ENCODE data around the gene RNF20. TPM values are rescaled to one million over a fixed set of nuclear protein-coding genes. Genes with fewer than 3 reads are reported as not detected.

The RNF20 gene
- total RNA-seq, 1 experiment from 2014 or later: 37.6 TPM

DNA sequence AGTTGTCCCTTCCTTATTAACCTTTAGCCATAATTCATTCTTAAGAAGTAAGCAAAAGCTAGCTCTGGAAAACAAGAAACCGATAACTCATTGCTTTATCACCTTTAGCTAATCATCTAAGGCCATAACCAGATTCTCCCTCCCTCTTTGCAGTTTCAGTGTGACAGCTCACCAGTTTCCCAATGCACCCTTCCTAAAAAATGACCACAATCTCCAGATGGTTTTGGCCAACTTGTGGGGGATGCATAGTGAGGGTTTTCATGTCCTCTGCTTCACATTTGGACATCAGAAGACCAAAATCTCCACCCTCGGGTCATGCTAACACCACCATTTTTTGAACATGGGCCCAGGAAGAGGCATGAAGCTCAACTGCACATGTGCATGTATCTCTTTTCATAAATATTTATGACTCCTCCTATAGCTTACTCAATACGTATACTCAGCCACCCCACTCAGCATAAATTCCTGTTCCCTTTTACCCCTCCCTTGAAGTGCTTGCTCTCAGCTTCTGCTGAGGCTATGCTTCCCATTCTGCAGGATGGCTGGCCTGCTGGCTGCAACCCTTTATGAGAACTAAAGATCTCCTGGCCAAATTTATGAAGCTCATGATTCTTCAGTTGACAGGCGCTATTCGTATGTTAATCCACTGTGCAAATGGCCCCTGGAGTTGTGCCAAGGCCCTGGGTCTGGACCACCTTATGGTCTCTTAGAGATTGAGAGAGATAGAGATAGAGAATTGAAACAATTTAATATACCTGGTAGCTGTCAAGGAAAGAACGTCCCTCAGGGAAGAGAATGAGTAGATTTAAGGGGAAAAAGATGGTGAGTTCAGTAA is 46.3 kb downstream of the RNF20 start (continued):
- TF ChIP-seq YY1 (IDR thresholded peaks at IDR 0.05; ENCODE audit: extremely low read depth, insufficient replicate concordance, low read depth, low read length): no peak
- TF ChIP-seq, protein P1, sequence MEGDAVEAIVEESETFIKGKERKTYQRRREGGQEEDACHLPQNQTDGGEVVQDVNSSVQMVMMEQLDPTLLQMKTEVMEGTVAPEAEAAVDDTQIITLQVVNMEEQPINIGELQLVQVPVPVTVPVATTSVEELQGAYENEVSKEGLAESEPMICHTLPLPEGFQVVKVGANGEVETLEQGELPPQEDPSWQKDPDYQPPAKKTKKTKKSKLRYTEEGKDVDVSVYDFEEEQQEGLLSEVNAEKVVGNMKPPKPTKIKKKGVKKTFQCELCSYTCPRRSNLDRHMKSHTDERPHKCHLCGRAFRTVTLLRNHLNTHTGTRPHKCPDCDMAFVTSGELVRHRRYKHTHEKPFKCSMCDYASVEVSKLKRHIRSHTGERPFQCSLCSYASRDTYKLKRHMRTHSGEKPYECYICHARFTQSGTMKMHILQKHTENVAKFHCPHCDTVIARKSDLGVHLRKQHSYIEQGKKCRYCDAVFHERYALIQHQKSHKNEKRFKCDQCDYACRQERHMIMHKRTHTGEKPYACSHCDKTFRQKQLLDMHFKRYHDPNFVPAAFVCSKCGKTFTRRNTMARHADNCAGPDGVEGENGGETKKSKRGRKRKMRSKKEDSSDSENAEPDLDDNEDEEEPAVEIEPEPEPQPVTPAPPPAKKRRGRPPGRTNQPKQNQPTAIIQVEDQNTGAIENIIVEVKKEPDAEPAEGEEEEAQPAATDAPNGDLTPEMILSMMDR (IDR thresholded peaks at IDR 0.05 in 2 of 3, conservative IDR thresholded peaks at IDR 0.05 in 1 of 3; ENCODE audit: borderline replicate concordance in 1 of 3, insufficient read depth in 1 of 3, low read depth in 2 of 3, low read length in 2 of 3): no peak
- no peak for TF ChIP-seq ZFX (IDR thresholded peaks at IDR 0.05)
- TF ChIP-seq POLR2A (IDR thresholded peaks at IDR 0.05; ENCODE audit: borderline replicate concordance, extremely low read depth, insufficient read depth, insufficient read length): no peak
- TF ChIP-seq EGR1 (IDR thresholded peaks at IDR 0.05; ENCODE audit: low read depth): no peak
- no peak for TF ChIP-seq SP1 (IDR thresholded peaks at IDR 0.05; ENCODE audit: low read depth)

GRCh38 chr9:101582553-101582952 is 48.9 kb downstream of the RNF20 start:
- Histone ChIP-seq H2AFZ (ENCODE audit: low read depth, low read length, poor library complexity, severe bottlenecking) (no peak overlapping the region), H3K9ac (ENCODE audit: low read length) (no peak overlapping the region), H4K20me1 (ENCODE audit: insufficient read depth) (no peaks in the 10 kb centered on the region), H3K9me3 (ENCODE audit: control insufficient read depth in 1 of 2, insufficient read depth in 1 of 2, low read depth in 1 of 2, low read length in 2 of 2) (no peaks in the 10 kb centered on the region), H3K27ac (ENCODE audit: low read depth, low read length) (no peak overlapping the region), H3K9me2 (ENCODE audit: insufficient read depth) (no peaks in the 10 kb centered on the region), H3K4me3 (replicated peaks in 1 of 2; ENCODE audit: low read depth in 1 of 2, low read length in 2 of 2) (no peak overlapping the region), H3K4me2 (ENCODE audit: low read length) (no peak overlapping the region), H3K27me3 (ENCODE audit: insufficient read depth, low read length) (no peaks in the 10 kb centered on the region), H3K4me1 (ENCODE audit: control insufficient read depth in 1 of 2, insufficient read depth in 2 of 2, low read length in 2 of 2) (peaks cover 0 to 5% of the 10 kb centered on the region in 2 experiments; a peak in 1 of 4 replicates), H3K36me3 (ENCODE audit: control insufficient read depth in 1 of 2, insufficient read depth in 2 of 2, low read length in 2 of 2) (no peaks in the 10 kb centered on the region), H3K79me2 (ENCODE audit: insufficient read depth, low read length) (no peaks in the 10 kb centered on the region)
- intact Hi-C loops (cut with micrococcal nuclease): no loop called here
- ChIA-PET CTCF (no interaction called here), POLR2A (no interaction called here), RAD21 (ENCODE audit: low non-redundant PET in 1 of 2, low total read pairs in 2 of 2, uncharacterized antibody in 2 of 2, unreplicated experiment in 2 of 2) (no interaction called here)
- ATAC-seq (no peak), DNase-seq (ENCODE audit: low read depth, low spot score) (no peak)
- no TSS peak for BruUV-seq (replicated peaks)
- no peak for TF ChIP-seq EGR1 (IDR thresholded peaks at IDR 0.05; ENCODE audit: low read depth)
- no peak for TF ChIP-seq EZH2phosphoT487 (IDR thresholded peaks at IDR 0.05; ENCODE audit: borderline replicate concordance)
- TF ChIP-seq POLR2AphosphoS5 (IDR thresholded peaks at IDR 0.05; ENCODE audit: low read depth, low read length): no peak
- no peak for TF ChIP-seq MAX (IDR thresholded peaks at IDR 0.05)
- TF ChIP-seq, protein P1 (IDR thresholded peaks at IDR 0.05 in 2 of 3, conservative IDR thresholded peaks at IDR 0.05 in 1 of 3; ENCODE audit: borderline replicate concordance in 1 of 3, insufficient read depth in 1 of 3, low read depth in 2 of 3, low read length in 2 of 3): no peak
- TF ChIP-seq ZNF274 (IDR thresholded peaks at IDR 0.05; ENCODE audit: low read depth, low read length): no peak
- TF ChIP-seq, protein P2, sequence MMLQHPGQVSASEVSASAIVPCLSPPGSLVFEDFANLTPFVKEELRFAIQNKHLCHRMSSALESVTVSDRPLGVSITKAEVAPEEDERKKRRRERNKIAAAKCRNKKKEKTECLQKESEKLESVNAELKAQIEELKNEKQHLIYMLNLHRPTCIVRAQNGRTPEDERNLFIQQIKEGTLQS (IDR thresholded peaks at IDR 0.05): no peak
- no peak for TF ChIP-seq SP1 (IDR thresholded peaks at IDR 0.05; ENCODE audit: low read depth)
- no peak for TF ChIP-seq SRF (IDR thresholded peaks at IDR 0.05; ENCODE audit: low read depth)
- TF ChIP-seq TCF7L2 (IDR thresholded peaks at IDR 0.05; ENCODE audit: borderline replicate concordance, extremely low read depth, insufficient read depth, insufficient read length): no peak
- TF ChIP-seq YY1 (IDR thresholded peaks at IDR 0.05; ENCODE audit: extremely low read depth, insufficient replicate concordance, low read depth, low read length): no peak
